ENCODE results near the gene ECE2. TPM values are rescaled to one million over a fixed set of nuclear protein-coding genes. Genes with fewer than 3 reads are reported as not detected.
A peak's percentile ranks its signal among the peaks of the same experiment; 100 is the strongest.

The ECE2 gene
- not detected in 2 replicates for total RNA-seq (2014; rRNA removed; shearing (Covaris generic))

DNA sequence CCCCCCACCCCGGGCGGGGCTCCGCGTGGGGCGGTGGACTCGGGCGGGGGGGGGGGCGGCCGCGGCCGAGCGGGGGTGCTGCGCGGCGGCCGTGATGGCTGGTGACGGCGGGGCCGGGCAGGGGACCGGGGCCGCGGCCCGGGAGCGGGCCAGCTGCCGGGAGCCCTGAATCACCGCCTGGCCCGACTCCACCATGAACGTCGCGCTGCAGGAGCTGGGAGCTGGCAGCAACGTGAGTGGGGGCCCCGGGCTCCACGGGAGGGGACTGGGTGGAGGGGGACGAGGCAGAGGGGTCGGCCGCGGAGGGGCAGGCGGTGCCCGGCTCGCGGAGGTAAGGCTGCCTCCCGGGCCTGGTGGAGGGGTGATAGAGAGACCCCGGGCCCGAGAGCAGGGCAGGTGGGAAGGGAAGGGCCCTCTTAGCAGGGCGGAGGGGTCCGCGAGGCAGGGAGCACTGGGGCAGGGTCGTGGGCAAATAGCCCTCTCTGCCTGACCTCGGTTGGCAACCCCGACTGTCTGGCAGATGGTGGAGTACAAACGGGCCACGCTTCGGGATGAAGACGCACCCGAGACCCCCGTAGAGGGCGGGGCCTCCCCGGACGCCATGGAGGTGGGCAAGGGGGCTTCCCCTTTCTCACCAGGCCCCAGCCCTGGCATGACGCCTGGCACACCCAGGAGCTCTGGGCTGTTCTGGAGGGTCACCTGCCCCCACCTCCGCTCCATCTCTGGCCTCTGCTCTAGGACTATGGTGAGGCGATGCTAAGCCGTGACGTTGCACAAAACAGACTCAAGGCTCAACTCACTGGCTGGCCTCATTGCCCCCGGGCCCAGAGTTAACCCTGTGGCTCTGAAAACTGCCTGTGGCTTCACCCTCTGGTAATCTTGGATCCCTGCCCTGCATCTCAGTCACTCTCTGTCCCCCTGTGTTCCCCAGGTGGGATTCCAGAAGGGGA lies at the start of gene ECE2:
TSS of gene ECE2 (plus strand) at position 62 of the 950 bp plus-strand sequence. CDS start at position 194, 132 bp downstream.
- peak; percentile 45 for DNase-seq (ENCODE audit: low spot score)
- in situ Hi-C loops (cut with HindIII; ENCODE audit: low sequenced_read_pairs) = no loop called here

DNA sequence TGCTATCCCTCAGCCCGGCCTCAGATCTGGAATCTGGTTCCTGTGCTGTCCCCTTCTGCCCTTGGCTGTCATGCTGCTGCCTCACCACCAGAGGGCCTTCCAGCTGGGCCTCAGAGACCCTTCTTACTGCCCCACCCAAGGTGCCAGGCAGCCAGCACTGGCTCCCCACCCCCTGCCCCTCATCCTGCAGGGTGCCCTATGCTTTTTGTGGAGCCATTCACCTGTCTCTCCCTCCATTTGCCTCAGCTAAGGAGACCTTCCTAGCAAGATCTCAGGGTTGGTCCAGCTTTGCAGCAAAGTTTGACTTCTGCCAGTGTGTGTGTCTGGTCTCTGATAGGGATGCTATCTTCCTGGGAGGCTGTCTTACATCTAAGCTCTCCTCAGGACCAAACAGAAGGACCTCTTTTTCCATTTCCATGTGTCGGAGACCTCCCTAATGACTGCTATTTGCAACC lies 48.3 kb upstream of the ECE2 start:
- DNase-seq (ENCODE audit: low spot score) = peak; percentile 30
- in situ Hi-C loops (cut with HindIII; ENCODE audit: low sequenced_read_pairs) = no loop called here

DNA sequence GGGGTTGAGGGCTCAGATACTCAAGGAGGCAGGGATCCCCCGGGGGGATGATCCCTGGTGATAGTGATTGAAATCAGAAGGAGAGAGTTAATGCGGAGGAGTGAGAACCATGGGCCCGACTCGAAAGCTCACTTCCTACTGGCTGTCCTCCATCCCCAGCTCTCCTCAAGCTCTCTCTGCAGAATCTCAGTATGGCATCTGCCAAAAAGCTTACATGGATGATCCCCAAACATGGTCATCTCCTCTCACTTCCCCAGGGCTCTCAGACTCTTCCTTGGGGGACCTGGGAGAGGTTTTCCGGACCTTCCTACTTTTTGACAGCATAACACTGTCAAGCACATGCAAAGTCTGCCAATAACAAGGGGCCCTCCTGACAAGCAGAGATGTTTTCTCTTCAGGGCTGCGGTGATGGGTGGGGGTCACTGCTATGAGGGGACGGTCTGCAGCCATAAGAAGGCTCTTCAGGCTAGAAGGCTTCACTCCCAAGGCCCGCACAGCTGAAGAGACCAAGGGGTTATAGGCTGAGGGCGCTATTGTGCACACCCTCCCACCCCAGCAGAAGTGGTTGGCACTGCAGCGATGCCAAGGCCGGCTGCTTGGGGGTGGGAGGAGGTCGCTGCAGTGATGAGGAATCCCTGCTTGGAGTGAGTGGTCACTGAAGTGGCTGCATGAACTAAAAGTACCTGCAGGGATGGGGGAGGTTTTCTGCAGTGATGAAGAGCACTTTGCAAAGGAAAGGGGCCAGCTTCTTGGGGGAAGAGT lies 47.3 kb upstream of the ECE2 start:
- in situ Hi-C loops (cut with HindIII; ENCODE audit: low sequenced_read_pairs) = no loop called here

DNA sequence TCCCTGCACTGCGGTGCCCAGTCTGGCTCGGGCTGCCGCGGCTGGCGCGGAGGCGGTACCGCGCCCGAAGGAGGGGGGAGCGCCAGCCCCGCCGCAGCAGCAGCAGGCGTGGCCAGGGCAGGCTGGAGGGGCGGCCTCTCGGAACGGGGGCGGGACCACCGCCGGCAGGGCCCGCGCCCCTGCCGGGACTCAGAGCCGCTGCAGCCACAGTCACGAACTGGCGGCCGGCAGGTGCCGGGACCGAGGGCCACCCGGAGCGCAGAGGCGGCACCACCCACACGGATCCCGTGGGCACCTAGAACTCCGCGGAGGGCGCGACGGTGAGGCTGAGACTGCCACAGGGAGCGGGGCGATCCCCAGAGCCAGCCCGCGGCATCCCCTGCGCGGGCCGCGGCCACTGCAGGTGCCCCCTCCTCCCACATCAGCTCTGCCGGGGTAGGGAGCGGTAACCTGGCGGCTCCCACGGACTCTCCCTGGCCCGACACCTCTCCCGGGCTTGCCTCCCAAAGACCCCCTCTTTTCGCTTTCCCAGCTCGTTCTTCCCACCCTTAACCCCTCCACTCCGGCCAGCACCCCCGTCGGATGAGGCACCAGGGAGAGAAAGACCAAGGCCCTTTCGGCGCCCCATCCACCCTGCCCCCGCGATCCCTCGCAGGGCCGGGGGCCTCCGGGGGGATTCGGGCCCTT lies 46.3 kb upstream of the ECE2 start, which contains the start of gene VWA5B2:
TSS of gene VWA5B2 (plus strand) at position 192 of the 687 bp plus-strand sequence. CDS start 944 bp downstream, outside the sequence.
- DNase-seq (ENCODE audit: low spot score) = peak; percentile 79
- in situ Hi-C loops (cut with HindIII; ENCODE audit: low sequenced_read_pairs) = no loop called here

More for the DNA sequence above, 47.3 kb upstream of the ECE2 start:
- DNase-seq (ENCODE audit: low spot score) = peak; percentile 25

DNA sequence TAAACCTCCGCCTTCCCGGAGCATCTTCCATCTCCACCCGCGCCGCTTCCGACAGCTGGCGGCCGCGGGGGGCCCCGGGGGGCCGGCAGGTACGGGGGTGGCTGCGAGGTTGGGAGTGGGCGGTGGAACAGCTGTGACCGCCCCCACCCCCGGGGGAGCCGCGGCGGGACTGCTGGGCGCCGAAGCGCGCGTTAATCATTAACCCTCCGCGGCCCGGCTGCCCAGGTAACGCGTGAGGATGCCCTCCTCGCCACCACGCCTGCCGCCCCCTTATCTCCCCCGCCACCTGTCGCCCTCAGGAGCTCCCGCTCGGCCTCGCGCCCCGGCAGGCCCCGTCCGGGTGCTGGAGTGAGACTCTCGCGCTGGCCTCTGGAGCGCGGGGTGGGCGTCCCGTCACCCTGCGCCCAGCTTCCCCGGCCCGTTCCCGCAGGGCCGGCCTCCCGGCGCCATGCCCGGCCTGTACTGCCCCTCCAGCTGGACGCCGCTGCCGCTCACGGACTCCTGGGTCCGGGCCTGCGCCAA lies 45.7 kb upstream of the ECE2 start:
- in situ Hi-C loops (cut with HindIII; ENCODE audit: low sequenced_read_pairs) = no loop called here
- DNase-seq (ENCODE audit: low spot score) = no peak

DNA sequence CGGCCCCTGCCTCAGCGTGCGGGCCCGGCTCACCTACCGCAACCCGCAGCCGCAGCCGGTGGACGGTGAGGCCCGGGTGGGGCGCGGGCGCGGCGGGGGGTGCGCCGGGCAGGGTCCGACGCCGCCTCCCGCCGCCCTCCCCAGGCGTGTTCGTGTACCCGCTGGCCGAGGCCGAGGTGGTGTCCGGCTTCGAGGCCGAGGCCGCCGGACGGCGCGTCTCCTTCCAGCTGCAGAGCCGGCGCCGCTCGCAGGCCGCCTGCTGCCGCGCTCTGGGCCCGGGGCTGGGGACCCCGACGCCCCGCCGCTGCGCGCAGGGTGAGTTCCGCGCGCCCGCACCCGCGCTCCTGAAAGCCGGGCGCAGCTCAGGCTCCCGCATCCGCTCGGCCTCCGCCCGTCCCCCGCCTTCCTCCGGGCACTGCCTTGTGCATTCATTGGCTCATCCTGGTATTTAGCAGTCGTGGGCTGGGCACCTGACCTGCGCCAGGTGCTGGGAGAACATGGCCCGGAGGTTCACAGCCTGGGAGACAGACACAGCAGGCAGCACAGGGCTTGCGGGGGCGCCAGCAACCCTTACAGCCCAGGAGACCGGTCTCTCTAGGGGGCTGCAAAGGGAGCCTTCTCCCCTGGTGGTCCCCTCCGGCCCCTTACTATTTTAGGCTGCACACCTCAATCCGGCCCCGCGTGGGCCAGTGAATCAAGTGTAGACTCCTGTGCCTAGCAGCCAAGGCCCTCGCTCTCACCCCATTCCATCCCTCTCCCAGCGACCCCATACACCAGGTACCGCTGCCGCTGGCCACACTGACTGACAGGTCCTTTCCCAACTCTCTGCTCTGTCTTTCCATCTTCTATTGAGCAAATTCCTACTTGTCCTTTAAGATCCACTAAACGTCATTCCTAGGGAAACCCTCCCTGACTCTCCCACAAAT lies 45.0 kb upstream of the ECE2 start:
- peak; percentile 86 for DNase-seq (ENCODE audit: low spot score)
- in situ Hi-C loops (cut with HindIII; ENCODE audit: low sequenced_read_pairs) = no loop called here

DNA sequence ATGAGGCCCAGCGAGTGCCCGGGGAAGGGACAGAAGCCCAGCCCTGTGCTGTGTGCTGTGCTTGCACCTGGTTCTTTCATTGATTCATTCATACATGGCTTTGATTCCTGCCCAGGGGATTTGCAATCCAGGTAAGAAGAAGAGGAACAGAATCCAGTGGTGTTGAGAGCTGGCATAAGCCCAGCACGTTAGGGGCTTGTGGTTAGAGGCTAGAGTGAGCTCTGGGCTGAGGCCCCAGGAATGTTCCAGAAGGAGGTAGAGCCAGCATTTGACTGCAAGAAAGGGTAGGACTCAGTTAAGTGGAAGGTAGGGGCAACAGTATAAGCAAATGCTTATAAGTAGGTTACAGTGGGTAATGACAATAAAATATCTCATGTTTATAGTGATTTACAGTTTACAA lies 44.2 kb upstream of the ECE2 start:
- in situ Hi-C loops (cut with HindIII; ENCODE audit: low sequenced_read_pairs) = no loop called here
- DNase-seq (ENCODE audit: low spot score) = no peak

DNA sequence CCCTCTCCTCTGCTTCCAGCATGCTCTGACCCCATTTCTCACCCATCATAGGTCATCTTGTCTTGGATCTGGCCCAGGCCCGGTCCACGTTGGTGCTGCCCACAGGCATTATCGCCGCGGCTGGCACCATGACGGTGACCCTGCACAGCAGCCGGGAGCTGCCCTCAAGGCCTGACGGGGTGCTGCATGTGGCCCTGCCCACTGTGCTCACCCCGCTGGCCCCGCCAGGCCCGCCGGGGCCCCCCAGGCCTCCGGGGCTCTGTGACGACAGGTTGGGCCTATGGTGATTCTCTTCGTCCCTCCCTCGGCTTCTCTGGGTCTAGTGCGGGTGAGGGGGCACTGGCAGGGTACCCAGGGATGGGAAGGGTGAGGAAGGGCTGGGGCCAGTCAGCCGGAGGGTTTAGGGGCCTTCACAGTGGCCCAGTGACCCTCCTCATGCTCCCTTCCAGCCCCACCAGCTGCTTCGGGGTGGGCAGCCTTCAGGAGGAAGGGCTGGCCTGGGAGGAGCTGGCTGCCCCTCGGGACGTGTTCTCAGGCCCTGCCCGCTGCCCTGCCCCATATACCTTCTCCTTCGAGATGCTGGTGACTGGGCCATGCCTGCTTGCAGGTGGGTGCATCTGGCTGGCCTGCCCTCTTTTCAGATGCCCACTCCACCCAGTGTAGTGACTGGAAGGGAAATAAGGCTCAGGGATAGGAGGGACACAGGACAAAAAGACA lies 42.5 kb upstream of the ECE2 start:
- in situ Hi-C loops (cut with HindIII; ENCODE audit: low sequenced_read_pairs) = no loop called here
- no peak for DNase-seq (ENCODE audit: low spot score)

DNA sequence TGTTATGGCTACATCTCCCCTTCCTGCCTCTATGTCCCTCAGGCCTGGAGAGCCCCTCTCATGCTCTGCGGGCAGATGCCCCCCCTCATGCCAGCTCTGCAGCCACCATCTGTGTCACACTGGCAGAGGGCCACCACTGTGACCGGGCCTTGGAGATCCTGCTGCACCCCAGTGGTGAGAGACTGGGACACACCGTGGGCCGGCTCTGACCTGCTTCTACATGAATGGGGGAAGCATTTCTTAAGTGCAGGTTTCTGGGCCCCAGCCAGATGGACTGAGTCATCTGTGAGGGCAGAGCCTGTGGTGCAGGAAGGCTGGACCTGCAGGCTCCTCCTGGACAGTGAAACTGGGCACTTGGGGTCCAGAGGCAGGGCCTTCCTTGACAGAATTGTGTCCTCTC lies 41.6 kb upstream of the ECE2 start:
- in situ Hi-C loops (cut with HindIII; ENCODE audit: low sequenced_read_pairs) = no loop called here
- peak; percentile 91 for DNase-seq (ENCODE audit: low spot score)

DNA sequence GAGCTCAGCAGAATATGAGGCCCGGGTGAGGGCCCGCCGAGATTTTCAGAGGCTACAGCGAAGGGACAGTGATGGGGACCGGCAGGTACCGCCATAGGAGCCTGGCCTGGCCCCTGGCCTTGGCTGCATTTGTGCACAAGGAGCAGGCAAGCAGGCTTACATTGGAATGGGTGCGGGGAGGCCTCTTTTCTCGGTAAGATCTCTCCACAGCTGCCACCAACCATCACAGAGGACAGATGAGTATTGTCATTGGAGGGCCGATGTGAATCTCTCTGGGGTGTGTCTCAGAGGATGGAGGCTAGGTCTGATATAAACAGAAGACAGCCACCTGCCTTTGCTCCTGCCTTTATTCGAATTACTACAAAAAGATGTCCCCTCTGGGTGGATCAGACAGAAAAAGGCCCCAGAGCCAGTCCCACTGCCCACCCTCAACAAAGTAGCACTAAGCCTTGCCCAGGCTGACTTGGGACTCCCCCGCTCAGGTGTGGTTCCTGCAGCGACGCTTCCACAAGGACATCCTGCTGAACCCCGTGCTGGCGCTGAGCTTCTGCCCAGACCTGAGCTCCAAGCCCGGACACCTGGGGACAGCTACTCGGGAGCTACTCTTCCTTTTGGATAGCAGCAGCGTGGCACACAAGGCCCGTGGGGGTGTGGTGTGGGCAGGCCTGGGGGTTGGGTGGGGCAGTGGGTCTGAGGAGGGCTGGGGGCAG lies 41.0 kb upstream of the ECE2 start:
- in situ Hi-C loops (cut with HindIII; ENCODE audit: low sequenced_read_pairs) = no loop called here

DNA sequence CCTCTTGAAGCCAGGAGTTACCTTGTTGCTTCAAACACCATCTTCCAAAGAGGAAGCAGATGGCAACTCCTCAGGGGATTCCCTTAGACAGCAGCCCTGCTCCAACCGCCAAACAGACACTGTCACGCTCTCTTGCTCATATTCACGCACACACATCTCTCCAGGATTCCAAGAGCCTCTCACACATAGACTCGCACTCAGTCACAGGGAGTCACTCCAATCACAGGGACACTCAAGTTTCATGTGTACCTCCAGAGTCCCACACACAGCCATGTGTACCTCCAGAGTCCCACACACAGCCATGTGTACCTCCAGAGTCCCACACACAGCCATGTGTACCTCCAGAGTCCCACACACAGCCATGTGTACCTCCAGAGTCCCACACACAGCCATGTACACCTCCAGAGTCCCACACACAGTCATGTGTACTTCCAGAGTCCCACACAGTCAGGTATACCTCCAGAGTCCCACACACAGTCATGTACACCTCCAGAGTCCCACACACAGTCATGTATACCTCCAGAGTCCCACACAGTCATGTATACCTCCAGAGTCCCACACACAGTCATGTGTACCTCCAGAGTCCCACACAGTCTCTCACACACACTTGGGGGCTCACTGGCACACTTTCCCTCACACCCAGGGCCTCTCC lies 40.3 kb upstream of the ECE2 start:
- no peak for DNase-seq (ENCODE audit: low spot score)
- in situ Hi-C loops (cut with HindIII; ENCODE audit: low sequenced_read_pairs) = no loop called here

More for the DNA sequence above, 41.0 kb upstream of the ECE2 start:
- peak; percentile 30 for DNase-seq (ENCODE audit: low spot score)

DNA sequence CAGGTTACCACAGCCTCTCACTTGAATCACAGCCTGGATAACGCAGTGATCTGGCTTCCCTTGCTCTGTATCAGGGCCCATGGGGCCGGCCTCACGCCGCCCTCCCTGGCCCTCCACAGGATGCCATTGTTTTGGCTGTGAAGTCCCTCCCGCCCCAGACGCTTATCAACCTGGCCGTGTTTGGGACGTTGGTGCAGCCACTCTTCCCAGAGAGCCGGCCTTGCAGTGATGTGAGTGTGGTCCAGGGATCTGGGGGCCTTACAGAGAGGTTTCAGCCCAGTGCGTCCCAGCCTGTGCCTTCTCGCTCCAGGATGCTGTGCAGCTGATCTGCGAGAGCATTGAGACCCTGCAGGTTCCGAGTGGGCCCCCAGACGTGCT lies 39.8 kb upstream of the ECE2 start:
- no peak for DNase-seq (ENCODE audit: low spot score)
- in situ Hi-C loops (cut with HindIII; ENCODE audit: low sequenced_read_pairs) = no loop called here

DNA sequence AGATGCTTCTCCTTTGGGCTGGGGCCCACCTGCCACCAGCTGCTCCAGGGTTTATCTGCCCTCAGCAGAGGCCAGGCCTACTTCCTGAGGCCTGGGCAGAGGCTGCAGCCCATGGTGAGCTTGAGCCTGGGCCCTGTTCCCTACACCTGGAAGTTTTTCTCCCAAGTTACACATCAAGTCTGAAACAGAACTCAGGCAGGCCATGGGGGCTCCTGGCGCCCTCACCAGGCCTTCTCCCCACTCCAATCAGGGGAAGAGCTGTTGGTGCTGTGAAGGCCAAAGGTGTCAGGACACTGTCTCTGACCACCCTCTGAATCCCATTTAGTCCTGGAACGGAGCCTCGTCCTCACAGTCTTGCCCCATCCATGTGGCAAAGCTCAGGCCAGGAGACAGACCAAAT lies 39.2 kb upstream of the ECE2 start:
- in situ Hi-C loops (cut with HindIII; ENCODE audit: low sequenced_read_pairs) = no loop called here
- no peak for DNase-seq (ENCODE audit: low spot score)

DNA sequence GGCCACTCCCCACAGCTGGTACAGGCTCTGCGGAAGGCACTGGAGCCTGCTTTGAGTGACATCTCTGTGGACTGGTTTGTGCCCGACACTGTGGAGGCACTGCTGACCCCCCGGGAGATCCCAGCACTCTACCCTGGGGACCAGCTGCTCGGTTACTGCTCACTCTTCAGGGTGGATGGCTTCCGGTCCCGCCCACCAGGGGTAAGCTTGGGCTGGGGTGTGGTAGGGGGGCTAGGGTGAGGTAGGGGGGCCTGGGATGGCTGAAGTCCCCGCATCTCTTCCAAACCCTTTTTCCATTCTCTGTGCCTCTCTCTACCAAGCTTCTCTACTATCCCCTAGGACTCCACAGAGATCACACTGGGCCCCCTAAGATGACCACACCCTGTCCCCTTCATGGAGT lies 38.6 kb upstream of the ECE2 start:
- no peak for DNase-seq (ENCODE audit: low spot score)
- in situ Hi-C loops (cut with HindIII; ENCODE audit: low sequenced_read_pairs) = no loop called here

DNA sequence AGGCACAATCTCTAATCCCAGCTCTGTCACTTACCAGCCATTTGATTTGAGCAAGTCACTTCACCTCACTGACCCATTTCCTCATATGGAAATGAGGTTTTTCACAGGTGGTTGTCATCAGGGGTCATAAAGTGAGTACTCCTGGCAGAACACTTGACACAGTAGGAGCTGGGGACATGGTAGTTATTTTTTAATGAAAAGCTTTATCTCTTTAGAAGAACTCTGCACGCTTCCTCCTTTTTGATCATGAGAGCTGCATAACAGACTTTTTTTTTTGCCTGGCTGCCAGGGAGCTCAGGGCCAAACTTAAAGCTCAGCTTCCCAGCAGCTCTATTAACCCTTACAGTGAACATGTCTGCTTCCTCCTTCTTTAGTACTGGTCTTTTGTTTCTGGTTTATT lies 38.0 kb upstream of the ECE2 start:
- no peak for DNase-seq (ENCODE audit: low spot score)
- in situ Hi-C loops (cut with HindIII; ENCODE audit: low sequenced_read_pairs) = no loop called here

DNA sequence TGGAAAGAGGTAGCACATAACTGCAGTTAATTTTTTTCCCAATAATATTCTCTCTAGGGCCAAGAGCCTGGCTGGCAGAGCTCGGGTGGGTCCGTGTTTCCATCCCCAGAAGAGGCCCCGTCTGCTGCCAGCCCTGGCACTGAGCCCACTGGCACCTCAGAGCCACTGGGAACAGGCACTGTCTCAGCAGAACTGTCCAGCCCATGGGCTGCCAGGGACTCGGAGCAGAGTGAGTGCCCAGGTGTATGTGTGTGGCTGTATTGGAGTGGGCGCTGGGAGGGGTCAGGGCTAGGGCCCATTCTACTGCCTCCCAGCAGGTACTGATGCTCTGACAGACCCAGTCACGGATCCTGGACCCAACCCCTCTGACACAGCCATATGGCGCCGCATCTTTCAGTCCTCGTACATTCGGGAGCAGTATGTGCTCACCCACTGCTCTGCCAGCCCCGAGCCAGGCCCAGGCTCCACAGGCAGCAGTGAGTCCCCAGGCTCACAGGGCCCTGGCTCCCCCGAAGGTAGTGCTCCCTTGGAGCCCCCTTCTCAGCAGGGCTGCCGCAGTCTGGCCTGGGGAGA lies 37.5 kb upstream of the ECE2 start:
- in situ Hi-C loops (cut with HindIII; ENCODE audit: low sequenced_read_pairs) = no loop called here

More for the DNA sequence above, 37.5 kb upstream of the ECE2 start:
- DNase-seq (ENCODE audit: low spot score) = peak; percentile 72
